Endometrial microvascular endothelial cells (primary cell): ENCODE results near the gene SYCP1. TPM values are rescaled to one million over a fixed set of nuclear protein-coding genes. Genes with fewer than 3 reads are reported as not detected.
"Not testable (repeated sequence)": the region's sequence is repeated elsewhere in the genome, so short reads cannot be mapped to it uniquely, and the experiment has no call there.

ENCODE experiments used
- in situ Hi-C: cut with HindIII; loops from 2 replicates; pipeline ENCODE4 v1.10.0; 2017; ENCODE audit warnings: low sequenced_read_pairs, low pct_unique_long_range_greater_than_20kb; ENCODE audit errors: inconsistent ontology term
- total RNA-seq: library from RNA; depleted of rRNA; stranded (reverse); fragments of >200 nt; gene quantifications from one replicate; pipeline ENCODE4 v1.2.3, GENCODE V29; 2015; ENCODE audit errors: inconsistent ontology term

SYCP1 gene
- not detected for total RNA-seq

- in situ Hi-C loops = no loop called here
Measured at GRCh38 chr1:114854693-114855320, at the start of gene SYCP1. TSS of gene SYCP1 (plus strand) at chr1:114854863. CDS start at chr1:114855465, 602 bp downstream.

DNA sequence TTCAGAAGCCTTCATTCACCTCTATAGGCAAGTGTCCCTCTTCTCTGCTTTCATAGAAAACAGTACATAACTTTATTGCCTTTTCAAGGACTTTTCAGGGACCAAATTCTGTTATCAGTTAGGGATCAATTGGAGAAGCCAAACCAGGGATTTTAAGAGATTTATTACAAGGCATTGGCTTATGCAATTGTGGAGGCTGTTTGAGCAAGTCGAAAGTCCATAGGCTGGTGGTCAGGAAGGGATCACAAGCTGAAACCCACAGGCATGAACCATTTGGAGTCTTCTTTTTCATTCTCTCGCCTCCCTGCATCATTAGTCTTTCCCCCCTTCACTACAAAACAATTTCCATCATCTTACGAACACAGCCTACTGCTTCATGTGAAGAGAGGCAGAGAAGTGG is 34.8 kb upstream of the SYCP1 start:
- in situ Hi-C loops = no loop called here

- in situ Hi-C loops = no loop called here
Measured at GRCh38 chr1:114820392-114820791, 34.3 kb upstream of the SYCP1 start.

- in situ Hi-C loops = no loop called here
Measured at GRCh38 chr1:114821978-114822377, 32.7 kb upstream of the SYCP1 start.

DNA sequence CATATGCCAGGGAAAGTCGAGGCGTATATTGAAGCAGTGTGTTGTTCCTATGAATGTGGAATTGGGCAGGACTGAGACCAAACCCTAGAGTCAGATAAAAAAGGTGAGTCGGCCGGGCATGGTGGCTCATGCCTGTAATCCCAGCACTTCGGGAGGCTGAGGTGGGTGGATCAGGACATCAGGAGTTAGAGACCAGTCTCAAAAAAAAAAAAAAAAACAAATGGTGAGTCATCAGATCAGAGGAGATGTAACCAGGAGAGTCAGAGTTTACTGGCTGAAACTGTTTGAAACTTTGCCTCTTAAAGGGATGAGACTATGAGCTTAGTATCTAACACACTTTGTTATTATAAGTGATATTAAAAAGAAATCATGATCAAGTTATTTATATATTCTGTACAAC is 26.4 kb upstream of the SYCP1 start:
- in situ Hi-C loops = no loop called here

DNA sequence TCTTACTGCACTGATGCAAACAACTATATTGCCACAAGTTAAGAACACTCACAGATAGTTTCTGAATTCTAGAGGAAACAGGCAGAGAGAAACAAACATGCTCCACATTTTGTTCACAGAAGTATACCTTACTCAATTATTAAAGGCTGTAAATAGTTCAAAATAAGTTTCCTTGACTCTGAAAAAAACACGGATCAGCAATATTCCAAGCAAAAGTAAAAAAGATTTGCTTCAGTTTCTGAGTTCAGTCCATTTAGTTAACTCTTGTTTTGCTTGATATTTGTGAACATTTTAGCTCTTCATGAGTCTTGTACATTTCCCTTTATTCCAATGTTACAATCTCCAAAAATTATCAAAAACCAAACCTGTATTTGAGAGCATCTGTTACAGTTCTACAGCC is 24.6 kb upstream of the SYCP1 start:
- in situ Hi-C loops = not testable (repeated sequence)

DNA sequence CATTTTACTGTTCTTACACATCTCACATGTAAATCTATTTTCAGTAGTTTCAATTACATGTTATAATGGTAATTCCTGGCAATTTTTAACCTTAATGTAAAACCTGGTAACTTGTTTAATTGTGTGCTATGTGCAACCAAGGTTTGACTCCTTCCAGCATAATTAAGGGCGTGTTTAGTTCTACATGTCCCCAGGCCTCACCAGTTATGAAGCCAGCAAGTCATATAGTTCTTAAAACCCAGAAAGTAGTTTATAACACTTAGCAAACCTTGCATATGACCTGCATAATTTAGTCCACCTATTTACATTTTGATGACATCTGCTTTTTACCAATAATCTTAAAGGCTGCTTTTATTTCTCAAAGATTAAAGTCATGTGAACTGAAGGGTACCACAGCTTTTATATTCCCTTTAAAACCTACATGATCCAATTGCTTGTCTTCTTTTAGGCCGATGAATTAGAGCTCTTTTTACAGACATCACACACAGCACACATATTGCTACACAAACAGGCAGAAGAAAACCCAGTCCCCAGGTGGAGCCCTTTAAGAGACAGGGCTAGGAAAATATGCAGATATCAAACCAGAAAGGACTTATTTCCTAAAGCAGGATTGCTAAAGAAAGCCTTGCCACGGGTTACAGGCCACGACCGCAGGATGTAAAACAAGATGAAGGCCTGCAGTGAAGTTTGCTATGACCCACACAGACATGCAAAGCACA is 23.2 kb upstream of the SYCP1 start:
- in situ Hi-C loops = no loop called here

GRCh38 chr1:114832057-114832456 is 22.6 kb upstream of the SYCP1 start:
- in situ Hi-C loops = no loop called here

DNA sequence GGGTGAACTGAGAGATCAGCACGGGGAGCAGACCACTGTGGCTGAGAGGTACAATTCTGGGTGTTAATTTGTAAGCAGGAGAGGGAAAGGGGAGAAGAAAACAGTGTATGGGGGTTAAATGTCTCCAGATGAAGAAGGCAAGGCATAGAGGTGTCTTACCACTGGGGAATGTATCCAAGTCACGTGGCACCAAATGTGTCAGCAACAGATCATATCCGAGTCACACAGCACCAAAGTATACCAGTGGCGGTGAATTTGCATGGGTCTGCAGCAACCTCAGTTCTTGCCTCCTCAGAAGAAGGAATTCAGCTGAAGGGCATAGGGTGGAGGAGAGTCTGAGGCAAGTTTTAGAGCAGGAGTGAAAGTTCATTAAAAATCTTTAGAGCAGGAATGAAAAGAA is 21.2 kb upstream of the SYCP1 start:
- in situ Hi-C loops = no loop called here

DNA sequence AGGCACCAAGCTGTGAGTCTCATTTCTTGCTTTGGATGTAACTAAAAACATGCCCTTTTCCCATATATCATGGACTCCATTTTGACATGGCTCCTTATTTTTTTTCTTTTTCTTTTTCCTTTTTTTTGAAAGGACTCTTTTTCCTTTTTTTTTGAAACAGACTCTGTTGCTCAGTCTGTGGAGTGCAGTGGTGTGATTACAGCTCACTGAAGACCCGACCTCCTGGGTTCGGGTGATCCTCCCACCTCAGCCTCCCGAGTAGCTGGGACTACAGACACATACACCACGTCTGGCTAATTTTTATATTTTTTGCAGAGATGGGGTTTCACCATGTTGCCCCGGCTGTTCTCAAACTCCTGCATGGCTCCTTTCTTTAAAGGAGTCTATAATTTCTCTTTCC is 10.4 kb upstream of the SYCP1 start:
- in situ Hi-C loops = no loop called here

DNA sequence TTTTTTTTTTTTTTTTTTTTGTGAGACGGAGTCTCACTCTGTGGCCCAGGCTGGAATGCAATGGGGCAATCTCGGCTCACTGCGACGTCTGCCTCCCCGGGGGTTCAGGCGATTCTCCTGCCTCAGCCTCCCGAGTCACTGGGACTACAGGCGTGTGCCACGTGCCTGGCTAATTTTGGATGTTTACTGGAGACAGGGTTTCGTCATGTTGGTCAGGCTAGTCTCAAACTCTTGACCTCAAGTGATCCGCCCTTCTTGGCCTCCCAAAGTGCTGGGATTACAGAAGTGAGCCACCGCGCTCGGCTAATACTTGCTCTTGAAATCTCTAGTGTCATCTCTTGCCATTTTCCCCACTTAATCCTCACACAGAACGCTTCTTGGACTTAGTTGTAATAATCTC is 1.1 kb upstream of the SYCP1 start:
- in situ Hi-C loops = no loop called here

DNA sequence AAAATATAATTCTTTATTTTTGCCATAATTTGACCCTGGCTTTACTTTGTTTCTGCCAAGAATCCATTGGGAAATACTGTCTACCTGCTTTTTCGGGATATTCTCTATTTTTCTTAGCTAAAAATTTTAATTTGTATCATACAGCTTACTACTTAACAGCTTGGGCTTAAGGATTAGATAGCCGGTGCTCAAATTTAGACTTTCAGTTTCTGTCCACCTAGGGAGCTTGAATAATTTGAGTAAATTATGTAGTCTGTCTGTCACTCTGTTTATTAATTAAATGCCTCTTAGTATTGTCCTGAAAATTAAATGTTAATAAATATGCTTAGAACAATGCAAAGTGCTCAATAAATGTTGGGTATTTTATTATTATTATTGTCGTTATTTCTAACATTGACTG is 6.7 kb downstream of the SYCP1 start:
- in situ Hi-C loops = no loop called here

- in situ Hi-C loops = no loop called here
Measured at GRCh38 chr1:114892194-114892918, 37.7 kb downstream of the SYCP1 start.

- in situ Hi-C loops = no loop called here
Measured at GRCh38 chr1:114896795-114897194, 42.1 kb downstream of the SYCP1 start.

DNA sequence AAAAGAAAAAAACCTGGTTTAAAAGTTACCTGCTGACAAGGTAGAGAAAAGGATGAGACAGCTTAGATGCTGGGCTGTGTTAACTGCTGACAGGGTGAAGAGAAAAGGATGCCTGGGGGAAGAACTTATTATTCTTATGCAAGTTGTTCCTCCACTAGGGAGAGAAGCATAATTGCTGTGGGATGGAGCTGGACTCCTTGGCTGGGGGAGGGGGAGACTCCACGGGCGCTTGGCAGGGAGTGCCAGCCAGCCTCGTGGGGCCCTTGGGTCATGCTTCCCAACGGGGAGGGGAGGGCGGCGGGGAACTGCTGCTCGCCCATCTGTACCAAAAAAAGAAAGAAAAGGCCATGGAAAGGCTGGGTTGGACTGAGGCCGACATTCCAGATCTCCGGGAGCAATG is 47.2 kb downstream of the SYCP1 start:
- in situ Hi-C loops = no loop called here

GRCh38 chr1:114902343-114902742 is 47.7 kb downstream of the SYCP1 start:
- in situ Hi-C loops = no loop called here

DNA sequence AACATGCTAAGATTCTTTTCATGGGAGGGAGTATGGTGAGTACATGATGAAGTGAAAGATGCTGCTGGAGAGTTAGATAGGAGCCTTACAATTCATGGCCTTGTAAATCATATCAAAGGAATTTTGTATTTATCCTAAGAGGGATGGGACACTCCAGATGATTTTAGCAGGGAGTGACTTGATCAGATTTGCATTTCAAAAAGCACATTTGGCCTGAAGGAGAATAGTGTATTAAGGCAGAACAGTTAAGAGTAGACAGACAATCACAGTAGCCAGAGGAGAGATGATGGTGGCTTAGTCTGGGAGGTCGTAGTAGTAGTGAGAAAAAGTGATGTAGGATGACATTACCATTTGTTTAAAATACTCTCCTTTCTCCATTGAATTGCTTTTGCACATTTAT is 48.8 kb downstream of the SYCP1 start:
- in situ Hi-C loops = no loop called here

DNA sequence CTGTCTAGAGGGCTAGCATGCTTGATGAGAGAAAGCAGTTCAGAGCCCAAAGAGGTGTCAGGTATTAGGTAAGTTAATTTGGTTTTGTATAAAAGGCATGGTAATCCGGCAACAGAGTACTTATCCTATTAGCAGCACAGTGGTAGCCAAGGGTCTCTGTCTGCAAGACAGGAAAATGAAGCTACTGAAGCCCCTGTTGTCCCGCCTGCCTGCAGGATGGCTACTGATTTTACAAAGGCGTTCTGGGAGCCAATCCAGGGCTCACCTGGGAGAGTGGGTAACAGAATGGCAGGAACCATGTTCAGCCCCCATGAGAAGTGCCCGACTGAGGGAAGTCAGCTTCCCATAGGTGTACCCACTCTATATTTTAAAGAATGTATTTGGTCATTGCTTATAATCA is 61.1 kb downstream of the SYCP1 start:
- in situ Hi-C loops = not testable (repeated sequence)

- in situ Hi-C loops = no loop called here
Measured at GRCh38 chr1:114926607-114927006, 71.9 kb downstream of the SYCP1 start.

DNA sequence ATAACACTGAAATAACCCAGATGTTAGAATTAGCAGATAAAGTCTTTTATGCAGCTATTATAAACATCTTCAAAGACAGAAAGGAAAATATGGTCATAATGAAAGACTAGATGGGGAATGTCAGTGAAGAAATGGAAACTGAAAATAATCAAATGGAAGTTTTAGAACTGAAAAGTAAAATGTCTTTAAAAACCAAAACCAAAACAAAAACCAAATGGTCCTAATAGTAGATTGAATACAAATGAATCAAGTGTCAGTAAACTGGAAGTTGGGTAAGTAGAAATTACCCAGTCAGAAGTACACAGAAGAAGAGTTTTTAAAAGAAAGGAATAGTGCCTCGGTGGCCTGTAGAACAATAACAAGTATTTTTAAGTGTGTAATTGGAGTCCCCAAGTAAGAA is 72.7 kb downstream of the SYCP1 start:
- in situ Hi-C loops = no loop called here
